ENCODE data around the gene CRYBA4. TPM values are rescaled to one million over a fixed set of nuclear protein-coding genes. Genes with fewer than 3 reads are reported as not detected.

The CRYBA4 gene
- total and polyA plus RNA-seq, 2 experiments from 2014 or later = 1.5 TPM; not detected in 1

DNA sequence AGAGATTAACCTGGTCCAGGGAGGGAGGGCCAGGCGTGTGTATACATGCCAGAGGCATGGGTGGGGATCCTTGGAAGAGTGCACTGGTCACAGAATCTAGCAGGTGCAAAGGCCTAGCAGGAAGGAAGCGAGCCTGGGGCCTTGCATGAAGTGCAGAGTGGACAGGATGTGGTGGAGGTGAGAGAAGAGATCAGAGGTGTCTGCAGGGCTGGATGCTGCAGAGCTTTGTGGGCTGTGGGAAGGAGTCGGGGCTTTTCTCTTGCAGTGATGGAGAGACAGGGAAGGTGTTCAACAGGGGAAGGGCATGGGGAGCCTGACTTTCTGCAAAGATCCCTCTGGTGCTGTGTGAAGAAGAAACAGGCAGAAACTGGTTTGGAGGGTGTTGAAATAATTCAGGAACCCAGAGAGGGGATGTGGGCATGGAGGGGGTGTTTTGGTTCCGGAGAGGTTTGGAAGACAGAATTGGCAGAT is 29.3 kb upstream of the CRYBA4 start:
- Mint-ChIP-seq H3K36me3 (ENCODE audit: low read depth) (peaks cover 17% of the 10 kb centered on the region), H3K4me1 (peaks cover 22% of the 10 kb centered on the region), H3K4me3 (no peak overlapping the region), H3K9me3 (no peaks in the 10 kb centered on the region), H3K27me3 (ENCODE audit: insufficient read depth, low read depth, poor library complexity) (peaks cover 13% of the 10 kb centered on the region), H3K27ac (no peak overlapping the region; the same call in 1 of the 2 replicates)
- no peaks in the 10 kb centered on the region for H3K27me3 ChIP-seq (ENCODE audit: insufficient read depth)
- peaks cover 2% of the 10 kb centered on the region; the same call in 1 of the 2 replicates for H3K9me2 ChIP-seq (ENCODE audit: insufficient read depth)
- DNase-seq (ENCODE audit: low spot score) (no peak), ATAC-seq (no peak)
- H3K4me2 ChIP-seq = no peak overlapping the region
- peaks cover 22% of the 10 kb centered on the region for H3K79me2 ChIP-seq (replicated peaks; ENCODE audit: insufficient read depth)
- H3K36me3 ChIP-seq (ENCODE audit: insufficient read depth) = peaks cover 3% of the 10 kb centered on the region; the same call in 1 of the 2 replicates
- no peak for TF ChIP-seq CREB1 (CRISPR knock-in tag; IDR thresholded peaks at IDR 0.05; ENCODE audit: low read depth)
- TF ChIP-seq, protein P1, sequence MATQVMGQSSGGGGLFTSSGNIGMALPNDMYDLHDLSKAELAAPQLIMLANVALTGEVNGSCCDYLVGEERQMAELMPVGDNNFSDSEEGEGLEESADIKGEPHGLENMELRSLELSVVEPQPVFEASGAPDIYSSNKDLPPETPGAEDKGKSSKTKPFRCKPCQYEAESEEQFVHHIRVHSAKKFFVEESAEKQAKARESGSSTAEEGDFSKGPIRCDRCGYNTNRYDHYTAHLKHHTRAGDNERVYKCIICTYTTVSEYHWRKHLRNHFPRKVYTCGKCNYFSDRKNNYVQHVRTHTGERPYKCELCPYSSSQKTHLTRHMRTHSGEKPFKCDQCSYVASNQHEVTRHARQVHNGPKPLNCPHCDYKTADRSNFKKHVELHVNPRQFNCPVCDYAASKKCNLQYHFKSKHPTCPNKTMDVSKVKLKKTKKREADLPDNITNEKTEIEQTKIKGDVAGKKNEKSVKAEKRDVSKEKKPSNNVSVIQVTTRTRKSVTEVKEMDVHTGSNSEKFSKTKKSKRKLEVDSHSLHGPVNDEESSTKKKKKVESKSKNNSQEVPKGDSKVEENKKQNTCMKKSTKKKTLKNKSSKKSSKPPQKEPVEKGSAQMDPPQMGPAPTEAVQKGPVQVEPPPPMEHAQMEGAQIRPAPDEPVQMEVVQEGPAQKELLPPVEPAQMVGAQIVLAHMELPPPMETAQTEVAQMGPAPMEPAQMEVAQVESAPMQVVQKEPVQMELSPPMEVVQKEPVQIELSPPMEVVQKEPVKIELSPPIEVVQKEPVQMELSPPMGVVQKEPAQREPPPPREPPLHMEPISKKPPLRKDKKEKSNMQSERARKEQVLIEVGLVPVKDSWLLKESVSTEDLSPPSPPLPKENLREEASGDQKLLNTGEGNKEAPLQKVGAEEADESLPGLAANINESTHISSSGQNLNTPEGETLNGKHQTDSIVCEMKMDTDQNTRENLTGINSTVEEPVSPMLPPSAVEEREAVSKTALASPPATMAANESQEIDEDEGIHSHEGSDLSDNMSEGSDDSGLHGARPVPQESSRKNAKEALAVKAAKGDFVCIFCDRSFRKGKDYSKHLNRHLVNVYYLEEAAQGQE (IDR thresholded peaks at IDR 0.05; ENCODE audit: unreplicated experiment) = no peak
- TF ChIP-seq CTCF (conservative IDR thresholded peaks at IDR 0.05; ENCODE audit: low read depth in 2 of 2) = no peak
- no peak for TF ChIP-seq EZH2 (IDR thresholded peaks at IDR 0.05; ENCODE audit: low read depth, unreplicated experiment)
- TF ChIP-seq JUNB (IDR thresholded peaks at IDR 0.05; ENCODE audit: unreplicated experiment) = no peak
- H2AFZ ChIP-seq = peak overlapping the region; percentile 18; the same call in 1 of the 2 replicates
- H4K20me1 ChIP-seq (replicated peaks; ENCODE audit: insufficient read depth) = peaks cover 16% of the 10 kb centered on the region
- no peaks in the 10 kb centered on the region for H3F3A ChIP-seq (replicated peaks; ENCODE audit: low read depth)
- H3K4me3 ChIP-seq = no peak overlapping the region
- H3K27ac ChIP-seq (ENCODE audit: low read depth) = no peak overlapping the region
- H3K4me1 ChIP-seq (ENCODE audit: insufficient read depth) = peaks cover 25% of the 10 kb centered on the region

- no peak overlapping the region for H3K27ac Mint-ChIP-seq
- no peak overlapping the region for H3K27ac ChIP-seq (ENCODE audit: low read depth)
- no peak overlapping the region for H3K4me3 Mint-ChIP-seq
- no peaks in the 10 kb centered on the region for H3K9me3 Mint-ChIP-seq
- H3K9me2 ChIP-seq (ENCODE audit: insufficient read depth) = peaks cover 2% of the 10 kb centered on the region; the same call in 1 of the 2 replicates
- no peak overlapping the region for H3K4me2 ChIP-seq
- peaks cover 14% of the 10 kb centered on the region for H3K27me3 Mint-ChIP-seq (ENCODE audit: insufficient read depth, low read depth, poor library complexity)
- H3K4me1 ChIP-seq (ENCODE audit: insufficient read depth) = peaks cover 19% of the 10 kb centered on the region
- ATAC-seq (no peak), DNase-seq (ENCODE audit: low spot score) (no peak)
- H3K4me1 Mint-ChIP-seq = peaks cover 15% of the 10 kb centered on the region
- peaks cover 9% of the 10 kb centered on the region for H3K79me2 ChIP-seq (replicated peaks; ENCODE audit: insufficient read depth)
- peaks cover 6% of the 10 kb centered on the region; the same call in 2 of the 3 replicates for H3K36me3 Mint-ChIP-seq (ENCODE audit: low read depth)
- no peaks in the 10 kb centered on the region for H3F3A ChIP-seq (replicated peaks; ENCODE audit: low read depth)
- H3K27me3 ChIP-seq (ENCODE audit: insufficient read depth) = no peaks in the 10 kb centered on the region
- H3K4me3 ChIP-seq = no peak overlapping the region
- no peak overlapping the region for H2AFZ ChIP-seq
- H4K20me1 ChIP-seq (replicated peaks; ENCODE audit: insufficient read depth) = peaks cover 4% of the 10 kb centered on the region
- H3K36me3 ChIP-seq (ENCODE audit: insufficient read depth) = no peaks in the 10 kb centered on the region
- TF ChIP-seq POLR2AphosphoS5 (IDR thresholded peaks at IDR 0.05; ENCODE audit: low read depth) (no peak), STAT1 (IDR thresholded peaks at IDR 0.05; ENCODE audit: unreplicated experiment) (no peak), CREB1 (CRISPR knock-in tag; IDR thresholded peaks at IDR 0.05; ENCODE audit: low read depth) (no peak), EZH2phosphoT487 (IDR thresholded peaks at IDR 0.05; ENCODE audit: unreplicated experiment) (no peak), EZH2 (IDR thresholded peaks at IDR 0.05; ENCODE audit: low read depth, unreplicated experiment) (no peak), NANOG (IDR thresholded peaks at IDR 0.05; ENCODE audit: borderline replicate concordance) (no peak), ZNF331 (CRISPR knock-in tag; IDR thresholded peaks at IDR 0.05; ENCODE audit: low read depth) (no peak)
- TF ChIP-seq, protein P2, sequence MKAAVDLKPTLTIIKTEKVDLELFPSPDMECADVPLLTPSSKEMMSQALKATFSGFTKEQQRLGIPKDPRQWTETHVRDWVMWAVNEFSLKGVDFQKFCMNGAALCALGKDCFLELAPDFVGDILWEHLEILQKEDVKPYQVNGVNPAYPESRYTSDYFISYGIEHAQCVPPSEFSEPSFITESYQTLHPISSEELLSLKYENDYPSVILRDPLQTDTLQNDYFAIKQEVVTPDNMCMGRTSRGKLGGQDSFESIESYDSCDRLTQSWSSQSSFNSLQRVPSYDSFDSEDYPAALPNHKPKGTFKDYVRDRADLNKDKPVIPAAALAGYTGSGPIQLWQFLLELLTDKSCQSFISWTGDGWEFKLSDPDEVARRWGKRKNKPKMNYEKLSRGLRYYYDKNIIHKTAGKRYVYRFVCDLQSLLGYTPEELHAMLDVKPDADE (IDR thresholded peaks at IDR 0.05) = no peak
These were observed 28.0 kb upstream of the CRYBA4 start for GRCh38 chr22:26593763-26594162.

All from GM23338 (cell line).